ENCODE data around the gene MATK.
"Not testable (repeated sequence)": the region's sequence is repeated elsewhere in the genome, so short reads cannot be mapped to it uniquely, and the experiment has no call there.

MATK gene

DNA sequence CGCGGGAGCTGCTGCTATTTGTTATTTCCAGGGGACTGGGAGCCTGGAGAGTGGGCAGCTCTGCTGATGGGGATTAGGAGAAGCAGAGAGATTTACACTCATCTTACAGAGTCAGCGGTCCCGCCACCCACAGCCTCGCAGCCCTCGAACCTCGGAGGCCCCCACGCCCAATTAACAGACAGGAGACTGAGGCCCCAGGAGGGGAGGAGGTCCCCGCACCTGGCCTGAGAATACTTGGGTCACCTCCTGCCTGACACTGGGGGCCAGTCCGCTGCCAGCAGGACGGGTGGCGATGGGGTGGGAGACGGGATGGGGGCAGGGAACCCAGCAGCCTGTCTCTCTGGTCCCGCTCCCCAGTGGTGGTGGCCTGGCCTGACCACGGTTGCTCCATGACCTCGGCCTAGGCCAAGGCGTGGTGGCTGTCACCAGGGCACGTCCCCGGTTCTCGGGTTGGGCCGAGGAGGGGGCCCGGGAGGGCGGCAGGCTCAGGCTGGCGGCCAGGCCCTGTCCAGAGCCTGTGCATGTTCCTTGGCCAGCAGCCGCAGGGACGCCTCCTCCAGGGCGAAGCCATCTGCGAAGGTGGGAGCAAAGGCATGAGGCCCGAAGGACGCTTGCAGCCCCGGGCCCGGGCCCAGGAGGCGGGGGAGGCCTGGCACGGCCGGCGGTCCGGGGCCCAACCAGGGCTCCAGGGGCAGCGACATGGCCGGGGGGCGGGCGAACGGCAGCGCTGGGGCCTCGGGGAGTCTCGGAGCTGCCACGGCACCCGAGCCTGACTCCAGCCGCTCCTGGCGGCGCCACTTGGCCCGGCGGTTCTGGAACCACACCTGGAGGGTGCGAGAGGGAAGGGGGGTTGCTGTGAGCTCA is 15.8 kb downstream of the MATK start:
- no peak for DNase-seq

DNA sequence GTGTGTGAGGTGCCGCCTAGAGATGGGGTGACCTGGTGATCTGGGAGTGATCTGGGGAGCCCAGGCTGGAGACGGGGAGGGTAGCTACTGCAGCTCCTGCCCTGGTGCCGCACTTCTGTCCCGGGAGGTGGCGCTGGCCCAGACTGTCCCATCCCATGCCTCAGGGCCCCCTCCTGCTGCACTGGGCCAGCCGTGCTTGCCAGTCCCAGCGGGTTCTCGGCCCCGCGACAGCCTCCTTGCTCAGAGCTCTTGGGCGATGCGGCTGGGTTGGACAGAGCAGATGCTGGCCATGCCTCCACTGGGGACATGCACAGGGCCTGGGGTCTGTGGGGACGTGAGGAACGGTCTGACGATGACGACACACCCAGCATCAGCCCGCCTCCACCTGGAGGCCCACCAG is 16.7 kb downstream of the MATK start:
- no peak for DNase-seq

DNA sequence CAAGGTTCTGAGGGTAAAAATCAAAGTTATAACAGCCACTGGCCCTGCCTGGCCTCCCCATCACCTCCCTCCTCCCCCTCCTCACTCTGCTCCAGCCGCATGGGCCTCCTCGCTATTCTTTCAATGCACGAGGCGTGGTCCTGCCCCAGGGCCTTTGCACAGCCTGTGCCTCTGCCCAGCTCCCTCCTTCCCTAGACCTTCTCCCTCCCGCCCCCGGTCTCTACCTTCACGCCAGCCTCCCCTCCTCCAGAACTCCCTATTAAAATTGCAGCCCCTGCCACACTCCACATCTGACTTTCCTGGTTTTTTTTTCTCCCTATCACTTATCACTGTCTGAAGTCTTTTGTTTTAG is 17.5 kb downstream of the MATK start:
- no peak for DNase-seq

DNA sequence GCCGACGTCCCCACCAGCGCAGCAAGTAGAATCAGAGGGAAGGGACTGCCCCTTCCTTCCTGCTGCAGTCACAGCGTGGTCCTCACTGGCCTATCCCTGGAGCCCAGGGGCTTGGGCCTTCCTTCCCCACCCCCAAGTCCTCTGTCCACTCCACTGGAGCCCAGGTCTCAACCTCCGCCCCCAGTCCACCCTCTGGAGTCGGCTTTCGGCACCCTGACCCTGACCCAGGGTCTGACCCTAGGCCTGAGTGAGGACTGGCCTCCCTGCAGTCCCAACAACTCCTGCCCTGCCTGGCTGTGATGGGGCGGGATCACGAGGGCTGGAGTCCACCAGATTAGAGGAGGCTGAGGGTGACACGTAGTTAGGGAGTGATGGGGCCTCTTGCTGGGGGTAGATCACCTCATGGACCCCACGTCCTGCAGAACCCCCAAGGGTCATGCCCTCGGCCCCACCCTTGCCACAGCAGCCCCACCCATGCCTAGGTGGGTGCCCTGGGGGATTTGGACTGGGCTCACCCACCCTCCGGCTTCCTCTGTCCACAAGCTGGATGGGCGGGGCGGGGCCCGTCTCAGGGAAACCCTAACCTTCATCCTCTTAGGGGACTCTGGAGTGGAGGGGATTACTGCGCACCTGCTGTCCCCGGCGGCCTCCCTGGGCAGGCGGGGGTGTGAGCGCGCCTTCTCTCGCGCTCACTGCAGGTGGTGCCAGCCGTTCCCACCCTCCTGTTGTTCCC is 18.0 kb downstream of the MATK start:
- DNase-seq: no peak

DNA sequence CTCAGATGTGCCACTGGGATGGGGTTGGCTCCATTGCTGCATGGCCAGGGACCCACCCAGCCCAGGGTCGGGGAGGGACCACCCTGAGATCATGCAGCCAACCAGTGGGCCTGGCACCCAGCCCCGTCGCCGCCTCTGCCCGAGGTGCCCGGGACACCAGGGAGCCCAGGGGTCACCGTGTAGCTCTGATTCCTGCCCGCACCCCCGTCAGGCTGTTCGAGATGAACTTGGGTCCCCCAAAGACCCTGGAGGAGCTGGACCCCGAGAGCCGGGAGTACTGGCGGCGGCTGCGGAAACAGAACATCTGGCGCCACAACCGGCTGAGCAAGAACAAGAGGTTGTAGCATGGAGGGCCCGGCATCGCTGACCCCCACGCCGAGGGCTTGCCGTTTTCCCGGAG is 19.1 kb downstream of the MATK start:
- no peak for DNase-seq

DNA sequence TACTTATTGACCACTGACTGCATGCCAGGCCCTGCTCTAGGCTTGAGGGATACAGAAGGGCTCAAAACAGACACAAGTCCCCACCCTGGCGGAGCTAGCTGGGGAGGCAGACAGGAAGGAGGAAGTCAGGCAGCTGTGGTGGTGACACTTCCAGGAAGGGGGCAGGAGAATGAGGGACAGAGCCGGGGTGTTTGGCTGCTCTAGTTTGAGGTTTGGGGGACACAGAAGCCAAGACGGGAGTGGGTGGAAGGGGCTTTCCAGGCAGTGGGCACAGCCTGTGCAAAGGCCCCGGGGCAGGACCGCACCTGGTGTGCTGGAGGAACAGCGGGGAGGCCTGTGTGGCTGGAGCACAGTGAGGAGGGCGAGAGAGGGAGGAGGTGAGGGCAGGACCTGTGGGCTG is 19.7 kb downstream of the MATK start:
- DNase-seq: no peak

DNA sequence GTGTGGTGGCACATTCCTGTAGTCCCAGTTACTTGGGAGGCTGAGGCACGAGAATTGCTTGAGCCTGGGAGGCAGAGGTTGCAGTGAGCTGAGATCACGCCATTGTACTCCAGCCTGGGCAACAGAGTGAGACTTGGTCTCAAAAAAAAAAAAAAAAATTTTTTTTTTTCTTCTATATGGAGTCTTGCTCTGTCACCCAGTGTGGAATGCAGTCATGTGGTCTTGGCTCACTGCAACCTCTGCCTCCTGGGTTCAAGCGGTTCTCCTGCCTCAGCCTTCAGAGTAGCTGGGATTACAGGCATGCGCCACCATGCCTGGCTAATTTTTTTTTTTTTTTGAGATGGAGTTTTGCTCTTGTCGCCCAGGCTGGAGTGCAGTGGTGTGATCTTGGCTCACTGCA is 20.4 kb downstream of the MATK start:
- DNase-seq: not testable (repeated sequence)

DNA sequence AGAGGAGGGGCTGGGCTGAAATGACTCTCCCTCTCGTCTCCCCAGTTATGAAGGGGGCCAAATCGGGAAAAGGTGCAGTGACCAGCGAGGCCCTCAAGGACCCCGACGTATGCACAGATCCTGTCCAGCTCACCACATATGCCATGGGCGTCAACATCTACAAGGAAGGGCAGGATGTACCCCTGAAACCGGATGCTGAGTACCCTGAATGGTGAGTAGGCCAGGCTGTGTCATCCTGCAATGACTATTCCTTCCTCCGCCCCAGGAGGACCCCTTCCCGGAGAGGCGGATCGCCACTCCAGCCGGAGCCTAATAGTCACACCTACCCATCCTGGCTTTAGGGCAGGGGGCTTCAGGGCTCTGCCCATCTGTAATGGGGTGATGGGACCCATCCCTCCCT is 21.1 kb downstream of the MATK start:
- DNase-seq: no peak

DNA sequence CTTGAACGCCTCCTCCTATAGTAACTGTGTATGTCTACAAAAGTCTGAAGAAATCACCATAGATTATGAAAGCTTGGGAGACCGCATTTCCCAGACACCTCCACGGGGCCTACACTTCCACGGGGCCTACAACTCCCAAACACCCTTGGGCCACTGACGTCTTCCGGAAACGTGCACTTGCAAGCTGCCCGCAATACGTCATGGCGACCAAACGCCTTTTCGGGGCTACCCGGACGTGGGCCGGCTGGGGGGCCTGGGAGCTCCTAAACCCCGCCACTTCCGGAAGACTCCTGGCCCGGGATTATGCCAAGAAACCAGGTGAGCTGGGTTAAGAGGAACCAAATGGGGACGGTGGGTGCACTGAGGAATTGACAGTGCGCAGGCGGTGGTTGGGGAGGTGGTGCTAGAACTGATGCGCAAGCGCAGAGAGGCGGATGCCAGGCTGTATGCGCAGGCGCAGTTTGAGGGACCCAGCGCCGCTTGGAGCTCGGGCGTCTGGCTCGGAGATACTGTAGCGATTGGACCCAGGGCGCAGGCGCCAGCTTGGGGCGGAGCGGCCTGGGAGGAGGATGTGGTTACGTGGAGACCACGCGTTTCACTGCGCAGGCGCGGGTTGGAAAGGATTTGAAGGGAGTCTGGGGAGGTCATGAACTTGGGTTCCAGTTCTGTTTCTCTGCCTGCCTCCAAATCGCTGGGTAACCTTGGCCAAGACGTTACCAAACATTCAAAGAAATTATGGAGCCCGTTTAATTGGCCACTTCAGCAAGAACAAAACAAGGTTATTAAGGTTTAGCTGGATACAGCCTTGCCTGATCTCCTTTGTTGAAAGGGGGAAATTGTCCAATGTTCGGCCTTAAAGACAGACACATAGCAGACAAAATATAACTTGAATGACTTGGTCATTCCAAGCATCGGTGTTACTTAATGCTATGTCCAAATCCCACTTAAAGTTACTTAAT is 23.4 kb downstream of the MATK start, which contains the start of gene MRPL54:
Gene MRPL54, plus strand, starts transcription at position 182 of the 959 bp plus-strand sequence. Its CDS starts 19 bp downstream, at position 201.
- peak; percentile 94 to 95 for DNase-seq

DNA sequence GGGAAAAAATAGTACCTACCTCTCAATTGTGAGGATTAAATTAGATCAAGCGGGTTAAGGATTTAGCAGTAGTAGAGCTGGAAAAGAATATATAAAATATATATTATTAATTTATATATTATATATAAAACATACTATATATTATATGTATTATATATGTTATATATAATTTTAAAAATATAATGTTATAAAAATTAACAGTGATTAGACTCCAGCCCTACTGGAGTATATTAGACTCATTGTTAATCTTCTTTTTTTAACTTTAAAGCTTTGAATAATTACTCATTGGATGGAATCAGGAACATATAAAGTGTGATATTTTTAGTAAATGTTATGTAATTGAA is 24.1 kb downstream of the MATK start:
- DNase-seq: no peak

DNA sequence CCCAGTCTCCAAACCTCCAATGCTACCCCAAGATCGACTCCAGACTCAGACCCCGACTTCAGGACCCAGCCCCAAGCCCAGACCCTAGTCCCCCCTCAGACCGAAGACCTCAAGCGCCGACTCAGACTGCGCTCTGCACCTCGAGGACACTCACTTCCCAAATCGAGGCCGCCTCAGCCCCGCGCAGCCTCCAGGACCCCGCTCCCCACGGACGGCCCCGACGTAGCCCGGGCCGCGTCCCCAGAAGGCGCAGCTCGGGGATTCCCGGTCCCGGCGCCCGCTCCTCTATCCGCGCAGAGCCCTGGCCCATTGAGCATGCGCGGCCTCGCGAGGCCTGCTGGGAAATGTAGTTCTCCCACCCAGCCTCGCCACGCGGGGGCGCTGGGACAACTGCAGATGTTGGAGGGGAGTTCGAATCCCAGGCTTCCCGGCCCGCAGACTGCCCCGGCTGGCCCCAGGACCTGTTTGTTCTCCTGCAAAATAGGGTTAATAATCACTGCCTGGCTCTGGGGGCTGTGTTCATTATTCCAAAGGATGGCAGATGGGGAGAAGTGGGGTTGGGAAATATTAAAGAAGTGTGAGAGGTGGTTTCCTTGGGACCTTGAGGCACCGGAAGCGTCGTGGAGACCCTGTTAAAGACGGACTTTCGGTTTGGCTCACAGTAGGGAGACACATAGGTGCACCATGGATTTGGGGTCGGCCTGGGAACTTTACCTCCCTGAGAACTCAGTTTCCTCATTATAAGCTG is 24.6 kb downstream of the MATK start, which contains the start of gene APBA3:
Gene APBA3, minus strand, starts transcription at position 311 of the 748 bp plus-strand sequence. CDS start 1,428 bp downstream, outside the sequence.
- peak; percentile 85 to 90 for DNase-seq

DNA sequence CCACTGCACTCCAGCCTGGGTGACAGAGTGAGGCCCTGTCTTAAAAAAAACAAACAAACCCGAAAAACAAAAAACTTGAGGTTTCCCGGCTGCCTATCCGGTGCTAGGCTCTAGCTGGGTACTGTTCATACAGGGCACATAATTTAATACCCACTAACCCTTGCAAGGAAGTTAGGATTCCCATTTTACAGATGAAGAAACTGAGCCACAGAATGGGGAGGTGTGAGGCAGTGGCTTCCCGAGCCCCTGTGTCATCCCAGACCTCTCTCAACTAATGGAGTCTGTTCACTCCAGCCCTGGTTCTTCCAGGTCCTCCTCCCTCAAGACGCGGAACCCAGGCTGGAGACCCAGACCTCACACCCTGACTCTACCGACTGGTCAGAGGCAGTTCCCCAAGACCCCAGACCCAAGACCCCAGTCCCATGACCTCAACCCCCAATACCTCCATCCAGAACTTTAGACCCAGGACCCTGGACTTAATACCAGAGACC is 25.3 kb downstream of the MATK start:
- DNase-seq: no peak

DNA sequence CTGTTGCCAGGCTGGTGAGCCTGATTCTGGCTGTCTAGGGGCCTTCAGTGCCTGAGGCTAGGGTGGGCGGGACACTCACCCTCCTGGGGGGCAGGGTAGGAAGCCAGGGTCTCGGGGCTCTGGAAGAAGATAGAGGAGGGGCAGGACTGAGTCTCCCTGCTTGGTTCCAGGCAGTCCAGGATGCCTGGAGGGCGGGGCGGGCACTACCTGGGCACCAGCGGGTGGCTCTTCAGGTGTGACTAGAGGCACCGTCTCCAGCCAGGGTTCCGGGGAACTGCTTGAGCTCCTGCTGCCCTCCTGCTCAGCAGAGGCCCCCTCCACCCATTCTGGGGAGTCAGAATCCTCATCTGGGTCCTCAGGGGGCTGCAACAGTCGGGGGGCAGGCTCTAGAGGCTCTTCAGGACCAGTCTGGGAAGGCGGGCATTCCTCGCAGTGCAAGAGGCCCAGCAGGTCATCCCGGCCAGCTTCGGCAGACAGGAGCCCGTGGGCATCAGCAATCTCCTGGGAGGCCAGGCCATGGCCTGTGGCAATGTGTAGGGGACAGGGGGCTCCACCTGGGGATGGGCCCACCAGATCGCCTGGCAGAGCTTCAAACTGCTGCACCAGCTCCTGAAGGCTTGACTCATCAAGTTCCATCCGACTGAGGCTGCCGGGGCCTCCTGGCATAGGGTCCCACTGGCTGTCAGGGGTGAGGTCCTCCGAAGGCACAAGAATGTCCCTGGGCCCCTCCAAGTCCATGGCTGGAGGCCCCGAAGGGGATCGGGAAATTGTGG is 26.5 kb downstream of the MATK start:
- DNase-seq: no peak

DNA sequence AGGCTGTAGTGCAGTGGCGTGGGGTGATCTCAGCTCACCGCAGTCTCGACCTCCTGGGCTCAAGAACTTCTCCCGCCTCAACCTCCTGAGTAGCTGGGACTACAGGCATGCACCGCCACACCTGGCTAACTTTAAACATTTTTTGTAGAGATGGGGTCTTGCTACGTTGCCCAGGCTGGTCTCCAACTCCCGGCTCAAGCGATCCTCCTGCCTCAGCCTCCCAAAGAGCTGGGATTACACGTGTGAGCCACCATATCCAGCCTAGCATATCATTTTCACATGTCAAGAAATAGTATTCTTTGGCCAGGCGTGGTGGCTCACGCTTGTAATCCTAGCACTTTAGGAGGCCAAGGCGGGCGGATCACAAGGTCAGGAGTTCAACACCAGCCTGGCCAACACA is 27.9 kb downstream of the MATK start:
- not testable (repeated sequence) for DNase-seq

DNA sequence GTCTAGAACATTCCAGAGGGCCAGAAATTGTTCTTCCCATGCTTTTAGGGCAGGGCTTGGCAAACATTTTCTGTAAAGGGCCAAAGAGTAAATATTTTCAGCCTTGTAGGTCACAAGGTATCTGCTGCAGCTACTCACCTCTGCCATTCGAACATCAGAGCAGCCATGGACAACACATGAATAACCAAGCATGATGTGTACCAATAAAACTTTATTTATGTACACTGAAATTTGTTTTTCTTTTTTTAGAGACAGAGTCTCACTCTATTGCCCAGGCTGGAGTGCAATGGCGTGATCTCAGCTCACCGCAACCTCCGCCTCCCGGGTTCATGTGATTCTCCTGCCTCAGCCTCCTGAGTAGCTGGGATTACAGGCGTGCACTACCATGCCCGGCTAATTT is 28.5 kb downstream of the MATK start:
- DNase-seq: not testable (repeated sequence)

DNA sequence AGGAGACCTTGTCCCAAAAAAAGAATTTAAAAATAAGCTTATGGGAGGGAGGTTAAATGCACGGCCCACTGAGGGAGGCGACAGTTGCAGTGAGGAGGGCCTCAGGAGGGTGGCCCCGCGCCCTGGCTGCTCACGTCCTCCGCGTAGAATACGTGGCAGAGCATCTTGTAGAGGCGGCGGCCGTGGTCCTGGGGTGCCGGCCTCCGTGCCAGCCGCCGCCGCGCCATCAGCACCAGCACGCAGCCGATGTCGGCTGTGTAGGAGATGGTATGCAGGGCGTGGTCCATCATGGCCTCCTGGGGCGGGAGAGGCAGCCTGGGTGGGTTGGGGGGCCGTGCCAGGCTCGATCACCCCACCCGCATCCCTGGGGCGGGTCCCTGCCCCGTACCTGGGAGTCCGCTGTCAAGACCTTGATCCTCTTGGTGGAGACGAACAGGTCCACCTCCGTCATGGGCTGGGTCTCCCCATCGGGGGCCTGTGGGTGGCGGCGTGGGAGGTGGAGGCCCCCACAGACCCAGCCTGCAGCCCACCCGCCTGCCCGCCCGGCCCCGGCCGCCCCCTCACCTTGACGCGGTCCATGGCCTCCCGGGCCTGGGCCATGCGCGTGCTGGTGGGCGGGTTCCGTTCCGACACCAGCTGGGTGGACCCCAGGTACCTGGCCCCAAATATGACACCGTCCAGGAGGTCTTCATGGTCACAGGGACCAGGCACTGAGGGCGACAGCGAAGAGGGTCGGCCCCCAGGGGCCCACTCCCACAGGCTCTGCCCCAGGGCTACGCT is 32.4 kb downstream of the MATK start:
- no peak for DNase-seq

DNA sequence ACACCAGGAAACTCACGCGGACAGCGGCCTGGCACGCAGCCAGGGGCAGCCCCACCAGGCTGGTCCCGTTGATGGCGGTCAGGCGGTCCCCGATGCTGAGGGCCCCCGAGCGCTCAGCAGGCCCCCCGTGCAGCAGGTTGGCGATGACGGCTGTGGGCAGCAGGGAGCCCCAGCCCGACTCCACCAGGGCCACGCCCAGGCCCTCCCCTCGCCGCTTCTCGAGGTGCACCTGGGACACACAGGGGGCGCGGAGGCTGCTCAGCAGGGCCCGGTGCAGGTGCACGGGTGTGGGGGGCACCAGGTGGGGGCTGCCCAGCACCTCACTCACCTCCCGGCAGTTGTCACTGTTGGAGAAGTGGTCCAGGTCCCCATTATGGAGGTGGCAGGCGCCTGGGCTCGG is 33.7 kb downstream of the MATK start:
- no peak for DNase-seq

DNA sequence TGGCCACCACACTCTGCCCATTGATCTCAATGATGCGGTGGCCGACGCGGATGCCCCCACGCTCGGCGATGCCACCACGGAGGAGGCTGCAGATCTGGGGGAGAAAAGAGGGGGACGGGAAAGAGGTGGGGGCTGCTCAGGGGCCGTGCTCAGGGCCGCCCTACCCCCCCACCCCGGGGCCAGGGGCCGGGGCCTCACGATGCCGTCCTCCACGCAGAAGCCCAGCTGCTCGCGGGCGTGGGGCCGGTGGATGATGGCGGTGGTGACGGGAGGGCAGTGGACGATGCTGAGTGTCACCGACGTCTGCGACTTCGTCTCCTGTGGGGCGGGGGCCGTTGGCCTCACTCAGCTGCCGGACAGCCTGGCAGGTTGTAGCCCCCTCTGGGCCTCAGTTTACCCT is 34.9 kb downstream of the MATK start:
- DNase-seq: no peak

DNA sequence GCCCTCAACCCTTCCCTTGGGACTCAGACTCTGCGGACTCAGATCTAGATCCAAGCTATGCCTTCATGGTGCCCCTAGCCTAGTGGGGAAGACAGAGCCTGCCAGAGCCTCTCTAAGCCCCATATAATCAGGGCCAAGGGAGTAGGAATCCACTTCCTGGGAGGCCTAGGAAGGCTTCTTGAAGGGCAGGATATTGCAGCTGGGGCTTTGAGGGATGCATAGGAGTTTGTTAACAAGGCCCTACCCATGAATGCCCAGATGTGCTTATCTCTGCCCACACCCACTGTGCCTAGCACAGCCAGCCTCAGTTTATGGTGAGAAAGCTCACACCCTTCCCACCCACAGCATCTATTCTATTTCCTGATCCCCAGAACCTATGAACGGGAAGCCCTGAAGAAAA is 36.0 kb downstream of the MATK start:
- DNase-seq: no peak

DNA sequence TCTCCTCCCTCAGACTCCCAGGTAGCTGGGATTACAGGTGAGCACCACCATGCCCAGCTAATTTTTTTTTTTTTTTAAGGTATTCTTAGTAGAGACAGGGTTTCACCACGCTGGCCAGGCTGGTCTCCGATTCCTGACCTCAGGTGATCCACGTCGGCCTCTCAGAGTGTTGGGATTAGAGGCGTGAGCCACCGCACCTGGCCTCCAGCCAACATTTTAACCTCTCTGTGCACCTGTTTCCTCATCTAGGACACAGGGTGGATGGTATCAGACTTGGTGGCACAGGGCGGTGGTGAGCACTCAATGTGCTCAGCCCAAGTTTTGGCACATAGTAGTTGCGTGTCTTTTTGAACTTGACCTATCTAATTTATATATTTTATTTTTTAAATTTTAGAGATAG is 37.2 kb downstream of the MATK start:
- DNase-seq: no peak
